ENCODE measurements around the gene LMAN1.

DNA sequence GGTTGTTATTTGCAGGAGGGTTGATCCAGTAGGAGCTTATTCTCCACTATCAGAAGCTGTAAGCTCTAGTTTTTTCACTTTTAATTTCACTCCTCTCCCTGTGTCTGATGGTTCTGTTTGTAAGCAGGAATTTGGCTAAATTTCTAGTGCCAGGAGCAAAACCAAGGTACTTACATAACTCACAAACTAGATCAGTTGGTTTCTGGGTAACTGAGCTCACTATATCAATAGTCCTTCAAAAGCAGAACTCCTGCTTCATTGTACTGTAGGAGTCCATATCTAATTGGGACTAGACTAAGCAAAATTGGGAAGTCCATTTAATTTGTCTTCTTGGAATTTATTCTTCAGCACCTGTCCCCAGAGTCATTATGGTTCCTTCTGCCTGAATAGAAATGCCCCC is 65.7 kb downstream of the LMAN1 start:
- TF ChIP-seq, protein P1, sequence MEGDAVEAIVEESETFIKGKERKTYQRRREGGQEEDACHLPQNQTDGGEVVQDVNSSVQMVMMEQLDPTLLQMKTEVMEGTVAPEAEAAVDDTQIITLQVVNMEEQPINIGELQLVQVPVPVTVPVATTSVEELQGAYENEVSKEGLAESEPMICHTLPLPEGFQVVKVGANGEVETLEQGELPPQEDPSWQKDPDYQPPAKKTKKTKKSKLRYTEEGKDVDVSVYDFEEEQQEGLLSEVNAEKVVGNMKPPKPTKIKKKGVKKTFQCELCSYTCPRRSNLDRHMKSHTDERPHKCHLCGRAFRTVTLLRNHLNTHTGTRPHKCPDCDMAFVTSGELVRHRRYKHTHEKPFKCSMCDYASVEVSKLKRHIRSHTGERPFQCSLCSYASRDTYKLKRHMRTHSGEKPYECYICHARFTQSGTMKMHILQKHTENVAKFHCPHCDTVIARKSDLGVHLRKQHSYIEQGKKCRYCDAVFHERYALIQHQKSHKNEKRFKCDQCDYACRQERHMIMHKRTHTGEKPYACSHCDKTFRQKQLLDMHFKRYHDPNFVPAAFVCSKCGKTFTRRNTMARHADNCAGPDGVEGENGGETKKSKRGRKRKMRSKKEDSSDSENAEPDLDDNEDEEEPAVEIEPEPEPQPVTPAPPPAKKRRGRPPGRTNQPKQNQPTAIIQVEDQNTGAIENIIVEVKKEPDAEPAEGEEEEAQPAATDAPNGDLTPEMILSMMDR (conservative IDR thresholded peaks at IDR 0.05; ENCODE audit: low read length) = no peak
- no peak for TF ChIP-seq EZH2phosphoT487 (IDR thresholded peaks at IDR 0.05; ENCODE audit: borderline replicate concordance)
